NOMO-1 treated with DMSO at 0.1 percent for 48 hours (cell line): Measurements from ENCODE around the gene SLC9A3.
"Not testable (repeated sequence)": the region's sequence is repeated elsewhere in the genome, so short reads cannot be mapped to it uniquely, and the experiment has no call there.

Source experiments
- DNase-seq: peaks from one replicate; lab custom pipeline; 2025; ENCODE audit not compliant: unreplicated experiment; lab: John Stamatoyannopoulos, UW

SLC9A3 gene

DNA sequence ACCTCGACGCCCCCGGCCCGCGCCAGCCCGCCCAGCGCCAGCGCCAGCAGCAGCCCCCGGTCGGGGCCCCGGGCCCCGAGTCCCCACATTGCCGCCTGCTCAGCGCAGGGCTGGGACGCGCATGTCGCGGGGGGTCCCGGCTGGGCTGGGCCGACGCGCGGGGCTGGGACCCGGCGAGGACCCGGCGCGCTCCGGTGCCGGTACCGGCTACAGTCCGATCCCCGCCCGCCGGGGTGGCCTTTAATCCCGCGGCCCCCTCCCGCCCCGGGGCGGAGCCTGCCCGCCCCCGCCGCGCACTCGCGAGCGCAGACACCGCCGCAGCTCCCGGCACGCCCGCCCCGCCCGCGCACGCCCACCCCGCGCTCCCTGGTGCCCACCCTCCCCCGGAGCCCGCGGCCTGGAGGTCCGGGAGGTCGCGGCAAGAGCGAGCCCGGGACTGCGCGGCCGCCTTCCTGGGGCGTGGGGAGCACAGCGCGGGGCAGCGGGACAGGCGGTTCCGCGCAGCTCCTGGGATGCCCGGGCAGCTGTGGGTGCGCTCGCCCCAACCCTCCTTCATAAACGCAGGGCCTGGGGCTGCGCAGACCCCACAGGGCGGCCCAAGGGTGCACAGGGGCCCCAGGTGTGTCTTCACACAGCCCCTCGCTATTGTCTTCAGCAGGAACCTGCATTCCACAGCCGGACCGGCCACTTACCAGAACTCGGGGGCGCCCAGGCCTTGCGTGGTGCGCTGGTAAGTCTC is at the start of gene SLC9A3:
Gene SLC9A3, minus strand, starts transcription at position 216 of the 739 bp plus-strand sequence.
- no peak for DNase-seq

DNA sequence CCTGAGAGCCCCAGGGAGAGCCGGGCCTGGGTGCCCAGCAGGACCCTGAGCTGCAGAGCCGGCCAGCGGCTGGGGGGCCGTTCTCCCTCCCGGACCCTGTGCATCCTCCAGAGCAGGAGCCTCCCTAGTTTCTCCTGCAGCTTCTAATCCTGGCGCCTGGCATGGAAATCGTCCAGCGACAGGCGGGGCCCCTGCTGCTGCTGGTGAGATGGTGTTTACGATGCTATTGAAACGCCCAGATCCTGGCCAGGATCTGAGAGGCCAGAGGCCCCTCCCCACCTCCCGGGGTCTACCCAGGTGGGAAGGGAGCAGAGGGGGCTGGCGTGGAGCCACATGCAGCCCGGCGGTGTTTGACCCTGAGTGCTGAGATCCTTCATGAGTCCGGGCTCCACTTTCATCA is 49.7 kb upstream of the SLC9A3 start:
- DNase-seq: no peak

DNA sequence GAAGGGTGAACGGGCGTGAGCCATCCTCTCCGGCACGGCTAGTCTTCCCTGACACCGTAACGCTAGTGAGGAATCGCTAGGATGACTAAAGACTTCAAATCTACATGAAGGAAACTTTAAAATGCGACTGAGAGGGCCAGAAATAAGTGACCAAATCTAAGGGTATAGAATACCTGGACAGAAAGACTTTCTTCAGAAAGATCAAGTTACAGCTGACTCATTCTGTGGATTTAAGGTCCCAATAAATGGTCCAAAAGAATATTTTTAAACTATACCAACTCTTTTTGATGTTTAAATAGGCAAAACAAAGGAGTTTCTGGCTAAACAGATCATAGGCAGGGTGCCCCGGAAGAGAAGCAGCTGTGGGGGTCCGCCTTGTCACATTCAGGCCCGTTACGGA is 49.0 kb upstream of the SLC9A3 start:
- DNase-seq: no peak

DNA sequence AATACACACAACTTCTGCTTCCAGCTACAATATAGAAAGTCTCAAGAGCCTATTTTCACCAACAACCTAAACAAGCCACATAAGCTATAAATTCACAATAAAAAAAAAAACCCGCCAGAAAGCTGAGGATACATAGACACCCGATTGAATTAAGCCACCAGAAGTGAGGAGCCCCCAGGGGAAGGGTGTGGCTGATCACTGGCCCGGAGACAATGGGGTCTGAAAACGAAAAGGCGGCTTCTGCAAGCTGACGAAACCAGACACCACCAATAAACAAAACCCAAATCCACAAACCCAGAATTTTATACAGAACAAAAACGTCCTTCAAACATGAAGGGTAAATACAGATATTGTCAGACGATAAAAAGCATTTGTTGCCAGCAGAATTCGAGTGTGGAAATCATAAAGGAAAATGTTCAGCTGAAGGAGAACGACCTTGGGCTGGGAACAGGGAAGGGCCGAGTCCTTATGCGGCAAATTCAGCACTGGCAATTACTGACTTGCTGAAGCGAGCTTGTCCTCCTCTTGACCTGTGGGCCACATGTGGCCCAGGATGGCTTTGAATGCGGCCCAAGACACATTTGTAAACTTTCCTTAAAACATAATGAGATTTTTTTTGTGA is 48.3 kb upstream of the SLC9A3 start:
- DNase-seq: no peak

DNA sequence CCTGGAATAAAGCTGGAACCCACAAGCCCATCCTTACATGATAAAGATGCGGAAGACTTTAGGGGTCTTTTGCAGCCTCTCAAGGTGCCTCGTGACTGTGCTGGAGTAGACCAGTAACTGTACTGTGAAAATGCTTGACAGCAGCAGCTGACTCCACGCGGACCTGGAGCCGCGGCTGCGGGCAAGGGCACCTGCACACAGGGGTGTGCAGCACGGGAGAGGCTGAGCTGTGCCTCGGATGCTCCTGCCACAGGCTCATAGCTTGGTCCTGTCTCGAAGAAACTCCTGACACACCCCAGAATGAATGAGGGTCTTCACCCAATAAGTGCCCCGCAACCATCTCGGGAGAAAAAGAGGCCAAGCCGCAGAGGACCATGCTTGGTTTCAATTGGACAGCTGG is 47.5 kb upstream of the SLC9A3 start:
- no peak for DNase-seq

DNA sequence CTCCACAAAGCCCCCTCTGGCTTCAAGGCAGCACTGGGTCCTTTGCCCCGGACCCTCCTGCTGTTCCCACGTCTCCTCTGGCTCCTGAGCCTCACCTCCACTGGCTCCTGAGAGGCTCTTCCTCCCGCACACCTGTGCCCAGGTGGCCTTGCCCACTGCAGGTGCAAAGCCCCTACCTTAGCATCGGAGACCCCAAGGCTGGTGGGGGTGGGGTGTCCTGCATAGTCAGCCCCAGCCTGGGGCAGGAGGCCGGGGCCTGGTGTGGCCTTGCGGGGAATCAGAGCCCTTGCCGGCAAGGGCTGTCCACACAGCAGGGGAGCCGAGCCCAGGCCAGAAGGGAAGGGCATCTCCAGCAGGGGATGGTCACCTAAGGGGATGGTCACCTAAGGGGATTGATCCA is 46.6 kb upstream of the SLC9A3 start:
- DNase-seq: no peak

DNA sequence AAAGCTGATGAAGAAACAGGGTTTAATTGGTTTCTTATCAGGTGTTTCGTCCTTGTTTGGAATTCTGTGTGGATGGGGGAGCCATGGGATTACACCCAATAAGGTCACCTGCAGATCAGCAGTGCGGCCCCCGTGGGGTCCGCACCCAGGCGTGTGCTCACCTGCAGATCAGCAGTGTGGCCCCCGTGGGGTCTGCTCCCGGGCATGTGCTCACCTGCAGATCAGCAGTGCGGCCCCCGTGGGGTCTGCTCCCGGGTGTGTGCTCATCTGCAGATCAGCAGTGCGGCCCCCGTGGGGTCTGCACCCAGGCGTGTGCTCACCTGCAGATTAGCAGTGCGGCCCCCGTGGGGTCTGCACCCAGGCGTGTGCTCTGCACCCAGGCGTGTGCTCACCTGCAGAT is 46.2 kb upstream of the SLC9A3 start:
- no peak for DNase-seq

DNA sequence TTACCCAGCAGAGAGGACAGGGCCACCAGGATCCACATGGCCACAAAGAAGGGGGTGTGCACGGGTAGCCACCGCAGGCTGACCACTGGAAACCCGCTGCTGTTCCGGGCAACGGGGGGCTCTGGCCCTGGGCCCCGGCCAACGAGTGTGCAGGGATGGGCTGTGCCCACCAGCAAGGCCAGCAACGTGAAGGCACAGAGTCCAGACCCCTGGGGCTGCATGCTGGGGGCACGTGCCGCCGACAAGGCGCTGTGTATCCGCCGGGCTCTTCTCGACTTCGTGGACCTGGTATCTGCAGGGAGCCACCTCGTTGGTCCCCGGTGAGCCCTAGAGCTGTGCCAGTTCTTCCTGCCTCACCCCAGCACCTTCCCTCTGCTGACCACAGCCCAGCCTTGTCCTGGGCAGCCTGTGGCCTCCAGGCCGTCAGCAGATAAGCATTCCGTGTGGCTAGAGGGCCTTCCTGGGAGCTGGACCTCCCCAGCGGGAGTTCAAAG is 45.7 kb upstream of the SLC9A3 start:
- DNase-seq: no peak

DNA sequence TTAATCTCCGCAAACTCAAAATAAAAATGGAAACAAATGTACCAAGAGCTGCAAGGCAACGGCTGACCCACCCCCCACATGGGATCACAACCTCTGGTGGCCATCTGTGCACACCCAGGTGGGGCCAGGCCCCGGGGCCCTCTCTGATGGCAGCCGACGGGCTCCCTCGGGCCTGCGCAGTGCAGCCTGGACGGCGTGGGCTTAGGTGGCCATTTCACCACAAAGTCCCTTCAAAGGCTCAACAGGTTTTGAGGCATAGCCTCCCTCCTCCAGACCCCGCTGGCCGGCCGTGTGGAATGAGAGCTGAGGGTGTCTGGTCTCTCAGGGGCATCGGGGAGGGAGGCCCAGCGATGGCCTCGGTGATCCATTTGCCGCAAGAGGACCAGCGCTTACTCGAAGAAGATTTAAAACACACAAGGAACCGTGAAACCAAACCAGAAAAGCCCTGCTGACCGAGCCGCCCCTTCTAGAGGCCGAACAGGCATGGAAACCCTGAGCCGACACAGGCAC is 45.2 kb upstream of the SLC9A3 start:
- DNase-seq: no peak

DNA sequence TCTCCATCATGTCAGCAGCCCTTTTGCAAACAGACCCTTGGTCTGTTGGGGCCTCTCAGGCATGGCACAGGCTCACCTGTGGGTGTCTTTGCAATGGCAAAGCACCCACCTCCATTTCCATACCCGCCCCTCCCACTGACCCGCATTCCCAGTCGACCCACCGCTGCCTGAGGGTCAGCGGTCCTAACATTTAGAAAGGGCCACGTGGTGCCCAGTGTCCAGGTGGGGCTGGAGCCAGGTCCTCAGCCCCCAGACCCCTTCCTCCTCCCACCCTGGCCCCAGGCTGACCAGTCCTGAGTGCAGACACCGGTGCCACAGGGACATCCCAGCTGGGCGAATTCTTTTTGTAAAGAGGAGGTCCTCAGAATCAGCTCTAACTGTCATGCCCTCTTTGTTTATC is 44.6 kb upstream of the SLC9A3 start:
- DNase-seq: no peak

DNA sequence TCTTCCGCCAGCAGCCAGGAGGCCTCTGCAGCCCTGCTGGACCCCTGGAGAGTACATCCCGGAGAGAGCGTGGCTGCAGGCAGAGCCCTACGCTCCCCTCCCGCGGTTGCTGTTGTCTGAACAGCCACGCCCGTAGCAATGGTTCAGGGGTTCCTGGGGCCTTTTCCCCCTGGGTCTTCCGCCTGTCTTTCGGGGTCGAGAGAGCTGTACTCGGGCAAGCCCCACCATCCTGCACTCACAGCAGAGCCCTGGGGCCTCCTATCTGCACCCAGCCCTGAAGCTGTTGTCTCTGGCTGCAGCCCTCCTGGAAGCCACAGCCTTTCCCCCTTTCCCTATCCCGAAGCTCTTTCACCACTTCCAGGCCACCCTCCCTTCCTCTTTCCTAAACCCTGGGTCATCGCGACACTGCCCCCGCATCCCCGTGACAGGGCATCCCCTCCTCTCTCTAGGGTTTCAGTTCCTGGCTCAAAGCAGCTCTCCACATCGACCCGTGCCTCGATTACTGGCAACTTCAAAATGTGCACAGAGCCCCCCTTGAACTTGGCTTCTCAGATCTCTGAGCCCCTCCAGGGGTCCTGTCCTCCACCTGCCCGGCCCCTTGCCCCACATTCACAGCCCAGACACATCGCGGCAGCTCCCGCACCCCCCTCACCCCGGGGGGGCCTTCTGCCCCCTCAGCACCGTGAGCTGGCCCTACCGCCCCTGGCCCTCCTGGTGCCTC is 44.0 kb upstream of the SLC9A3 start:
- DNase-seq: no peak

DNA sequence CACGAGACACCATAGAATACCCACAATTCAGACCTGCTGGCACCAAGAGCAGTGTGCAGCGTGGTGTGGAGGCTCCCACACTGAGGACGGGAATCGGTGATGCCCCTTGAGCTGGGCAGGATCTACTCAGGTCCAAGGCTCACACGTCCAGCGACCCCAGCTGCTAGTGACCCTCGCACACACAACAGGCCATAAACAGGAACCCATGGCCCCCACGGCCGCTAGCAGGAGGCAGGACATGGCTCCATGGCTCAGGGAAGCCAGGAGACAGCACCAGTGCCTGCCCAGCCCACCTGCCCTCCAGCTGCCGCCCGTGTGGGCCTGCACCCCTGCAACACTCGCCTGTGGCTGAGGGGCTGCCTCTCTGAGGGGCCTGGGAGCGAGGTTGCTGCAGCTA is 43.4 kb upstream of the SLC9A3 start:
- DNase-seq: no peak

DNA sequence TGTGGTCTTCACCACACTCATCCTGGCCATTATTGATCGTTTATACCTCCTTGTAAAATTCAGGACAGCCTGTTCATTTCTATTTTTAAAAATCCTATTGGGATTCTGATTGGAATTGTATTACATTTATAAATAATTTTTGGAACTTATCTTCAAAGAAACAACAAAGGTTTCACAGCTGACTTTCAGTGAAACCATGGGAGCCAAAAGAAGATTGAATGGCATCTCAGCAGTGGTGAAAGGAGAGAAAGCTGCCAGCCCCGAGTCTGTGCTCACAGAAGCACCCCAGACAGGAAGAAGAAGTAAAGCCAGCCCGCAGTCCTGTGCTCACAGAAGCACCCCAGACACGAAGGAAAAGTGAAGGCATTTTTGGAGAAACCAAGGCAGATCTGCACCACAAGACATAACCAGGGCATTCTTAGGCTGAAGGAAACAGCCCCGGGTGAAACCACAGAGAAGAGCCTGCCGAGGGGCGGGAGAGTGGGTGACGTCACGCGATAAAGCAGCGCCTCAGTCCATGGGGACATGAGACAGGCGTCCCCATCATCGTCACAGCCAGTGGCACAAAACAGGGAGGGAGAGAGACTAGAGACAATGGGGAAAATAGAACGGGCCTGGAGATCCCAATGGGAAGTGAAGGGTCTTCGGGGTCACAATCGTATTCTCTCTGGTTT is 42.5 kb upstream of the SLC9A3 start:
- DNase-seq: no peak

DNA sequence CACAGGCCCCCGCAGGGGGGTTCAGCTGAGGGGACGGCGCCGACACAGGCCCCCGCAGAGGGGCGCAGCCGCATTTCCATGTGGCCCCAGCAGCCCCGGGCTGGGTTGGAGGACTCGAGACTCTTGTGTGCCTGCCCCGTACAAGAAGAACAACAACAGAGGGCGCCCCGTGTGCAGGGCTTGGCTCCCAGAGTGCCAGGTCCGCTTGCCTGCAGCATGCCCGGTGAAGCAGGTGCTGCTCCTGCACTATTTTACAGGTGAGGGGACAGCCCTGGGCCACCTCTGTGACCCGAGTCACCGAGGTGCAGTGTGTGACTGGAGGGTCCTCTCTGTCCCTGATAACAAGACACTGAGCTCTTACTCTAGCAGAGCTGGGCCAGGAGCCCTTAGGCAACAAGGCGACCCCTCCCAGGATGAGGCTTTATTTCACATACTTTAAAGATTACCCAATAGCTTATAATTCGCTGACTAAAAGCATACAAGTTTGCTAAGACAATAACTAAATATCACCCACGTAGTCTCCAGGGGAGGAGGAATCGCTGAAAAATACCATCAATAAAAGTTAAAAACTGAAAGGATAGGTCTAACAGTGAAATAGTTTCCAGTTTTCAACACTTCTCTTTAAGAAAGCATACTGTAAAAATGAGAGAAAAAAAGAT is 41.7 kb upstream of the SLC9A3 start:
- DNase-seq: no peak

DNA sequence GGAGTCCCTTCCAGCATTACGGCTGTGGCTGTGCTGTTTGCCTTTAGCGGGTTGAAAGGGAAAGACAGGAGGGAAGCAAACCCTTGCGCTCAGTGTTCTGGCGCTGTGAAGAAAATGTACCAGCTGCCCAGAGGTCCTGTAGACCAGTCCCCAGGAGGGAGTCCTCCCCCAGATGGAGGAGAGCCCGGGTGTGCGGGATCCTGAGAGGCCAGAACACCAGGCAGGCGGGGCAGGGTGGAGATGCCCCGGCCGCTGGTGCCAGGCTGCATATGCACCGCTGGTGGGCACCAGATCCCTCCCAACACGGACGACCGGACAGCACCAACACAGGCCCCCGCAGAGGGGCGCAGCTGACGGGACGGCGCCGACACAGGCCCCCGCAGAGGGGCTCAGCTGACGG is 37.2 kb upstream of the SLC9A3 start:
- no peak for DNase-seq

DNA sequence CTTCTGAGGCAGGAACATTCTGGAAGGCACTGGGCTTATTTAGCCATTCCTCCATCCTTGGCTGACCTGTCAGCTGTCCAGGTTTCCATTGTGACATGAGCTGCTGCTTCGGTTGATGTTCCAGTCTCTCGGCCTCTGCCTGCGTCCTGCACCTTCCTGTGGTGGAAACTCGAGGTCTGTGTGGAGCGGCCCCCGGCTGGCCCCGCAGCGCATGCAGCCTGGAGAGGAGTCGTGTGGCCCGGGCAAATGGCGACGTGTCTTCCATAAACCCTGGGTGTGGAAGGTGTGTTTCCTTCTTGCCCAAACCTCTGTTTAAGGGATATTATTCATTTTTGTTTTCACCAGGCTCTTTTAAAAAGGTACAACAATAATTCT is 36.5 kb upstream of the SLC9A3 start:
- DNase-seq: no peak

DNA sequence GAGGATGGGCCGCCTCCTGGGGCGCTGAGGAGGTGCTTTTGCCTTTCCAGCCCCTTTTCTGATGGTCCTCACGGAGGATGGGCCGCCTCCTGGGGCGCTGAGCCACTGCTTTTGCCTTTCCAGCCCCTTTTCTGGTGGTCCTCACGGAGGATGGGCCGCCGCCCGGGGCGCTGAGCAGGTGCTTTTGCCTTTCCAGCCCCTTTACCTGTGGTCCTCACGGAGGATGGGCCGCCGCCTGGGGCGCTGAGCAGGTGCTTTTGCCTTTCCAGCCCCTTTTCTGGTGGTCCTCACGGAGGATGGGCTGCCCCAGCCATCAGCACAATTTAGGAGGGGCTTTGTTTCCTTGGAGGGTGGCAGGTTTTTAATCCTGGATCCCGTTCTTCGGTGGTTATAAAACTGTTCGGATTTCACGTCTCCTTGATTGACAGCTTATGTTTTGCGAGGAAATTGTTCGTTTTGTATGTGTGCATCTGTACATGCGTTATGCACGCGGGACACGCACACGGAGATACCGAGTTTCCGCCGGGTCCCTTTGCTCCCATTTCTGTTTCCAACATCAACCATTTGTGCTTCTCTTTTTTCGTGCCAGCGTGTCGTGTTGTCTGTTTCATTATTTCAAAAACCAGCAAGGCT is 34.7 kb upstream of the SLC9A3 start:
- DNase-seq: no peak

DNA sequence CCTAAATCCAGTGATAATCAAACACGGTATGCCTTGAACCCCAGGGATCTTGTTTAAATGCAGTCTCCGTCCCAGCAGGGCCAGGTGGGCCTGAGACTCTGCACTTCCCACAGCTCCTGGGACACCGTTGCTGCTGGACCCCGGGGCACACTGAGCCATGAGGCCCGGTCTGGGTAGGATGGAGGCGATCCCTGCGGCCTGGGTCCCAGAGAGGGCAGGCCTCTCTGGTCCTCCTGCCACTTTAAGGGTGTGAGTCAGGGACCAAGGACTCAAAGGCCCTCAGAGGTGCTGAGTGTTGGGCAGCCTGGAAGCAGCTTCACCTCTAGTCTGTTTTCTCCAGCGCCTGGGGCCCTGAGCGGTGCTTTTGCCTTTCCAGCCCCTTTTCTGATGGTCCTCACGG is 34.1 kb upstream of the SLC9A3 start:
- no peak for DNase-seq

DNA sequence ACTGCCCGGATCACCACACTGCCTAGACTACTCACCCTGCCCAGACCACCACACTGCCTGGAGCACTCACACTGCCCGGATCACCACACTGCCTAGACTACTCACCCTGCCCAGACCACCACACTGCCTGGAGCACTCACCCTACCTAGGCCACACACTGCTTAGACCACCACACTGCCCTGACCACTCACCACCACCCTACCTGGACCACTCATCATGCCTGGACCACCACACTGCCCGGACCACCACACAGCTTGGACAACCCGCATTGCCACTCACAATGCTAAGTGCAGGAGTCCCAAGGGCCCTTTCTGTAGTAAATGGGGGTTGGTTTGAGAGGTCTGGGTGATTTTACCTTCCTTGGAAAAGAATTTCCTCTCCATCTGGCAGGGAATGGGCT is 33.7 kb upstream of the SLC9A3 start:
- DNase-seq: not testable (repeated sequence)

DNA sequence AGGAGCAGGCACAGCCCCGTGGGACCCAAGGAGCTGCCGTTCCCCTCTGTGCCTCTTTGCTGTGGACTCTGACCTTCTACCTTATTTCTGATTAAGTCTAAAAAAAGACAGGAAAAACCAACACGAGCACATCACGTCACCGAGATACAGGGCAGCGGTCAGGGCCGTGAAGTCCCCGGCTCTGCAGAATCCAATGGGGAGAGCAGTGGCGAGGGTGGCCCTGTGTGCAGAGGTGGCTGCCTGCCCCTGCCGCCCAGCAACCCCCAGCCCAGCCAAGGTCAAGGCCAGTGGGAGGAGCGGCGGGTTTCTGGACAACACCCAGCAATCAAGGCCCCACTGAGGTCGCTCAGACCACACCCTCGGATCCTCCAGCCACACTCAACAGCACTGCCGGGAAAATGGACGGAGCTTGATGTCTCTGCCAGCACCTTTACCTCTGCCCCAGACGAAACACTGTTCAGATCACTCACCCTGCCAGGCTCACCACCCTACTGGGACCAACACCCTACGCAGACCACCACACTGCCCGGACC is 32.7 kb upstream of the SLC9A3 start:
- no peak for DNase-seq
